GM23338 (cell line): ENCODE results near the gene GPANK1. TPM values are rescaled to one million over a fixed set of nuclear protein-coding genes. Genes with fewer than 3 reads are reported as not detected.

Experiments
- ATAC-seq: fragments of 200-7000 bp; cut with Tn5 transposase; 3 replicates; pipeline ENCODE4 v1.9.1; 2020
- DNase-seq: peaks from one replicate; pipeline ENCODE4 v3.0.0-alpha.2; 2015; ENCODE audit warnings: low spot score
- H2AFZ ChIP-seq: fragments of 200-600 bp; sonication (generic); 2 replicates; pipeline ENCODE4 v1.8.0; 2016; ENCODE audit warnings: antibody characterized with exemption, mild to moderate bottlenecking, moderate library complexity
- H3F3A ChIP-seq: fragments of 200-600 bp; sonication (generic); replicated peaks from 2 replicates; pipeline ENCODE4 v1.8.0; 2017; ENCODE audit warnings: antibody characterized with exemption, mixed run types, low read depth
- H3K27ac ChIP-seq: fragments of 200-600 bp; sonication (generic); 2 replicates; pipeline ENCODE4 v1.6.1; 2016; ENCODE audit warnings: low read depth
- H3K27me3 ChIP-seq: fragments of 200-600 bp; sonication (generic); 2 replicates; pipeline ENCODE4 v1.8.0; 2016; ENCODE audit warnings: mild to moderate bottlenecking, mixed run types, moderate library complexity; ENCODE audit not compliant: insufficient read depth
- H3K36me3 ChIP-seq: fragments of 200-600 bp; sonication (generic); 2 replicates; pipeline ENCODE4 v1.8.0; 2016; ENCODE audit warnings: mild to moderate bottlenecking; ENCODE audit not compliant: insufficient read depth
- H3K4me1 ChIP-seq: fragments of 200-600 bp; sonication (generic); 2 replicates; pipeline ENCODE4 v1.8.0; 2016; ENCODE audit warnings: mild to moderate bottlenecking, moderate library complexity; ENCODE audit not compliant: insufficient read depth
- H3K4me2 ChIP-seq: fragments of 200-600 bp; sonication (generic); 2 replicates; pipeline ENCODE4 v1.7.1; 2017; ENCODE audit warnings: mixed run types
- H3K4me3 ChIP-seq: fragments of 200-600 bp; sonication (generic); 2 replicates; pipeline ENCODE4 v1.6.1; 2016; ENCODE audit warnings: mixed run types
- H3K79me2 ChIP-seq: fragments of 200-600 bp; sonication (generic); replicated peaks from 2 replicates; pipeline ENCODE4 v1.8.0; 2017; ENCODE audit warnings: mild to moderate bottlenecking; ENCODE audit not compliant: insufficient read depth
- H3K9me2 ChIP-seq: fragments of 200-600 bp; sonication (generic); 2 replicates; pipeline ENCODE4 v1.8.0; 2017; ENCODE audit not compliant: insufficient read depth
- H4K20me1 ChIP-seq: fragments of 200-600 bp; sonication (generic); replicated peaks from 2 replicates; pipeline ENCODE4 v1.8.0; 2017; ENCODE audit warnings: mild to moderate bottlenecking; ENCODE audit not compliant: insufficient read depth
- H3K27ac Mint-ChIP-seq: 2 replicates; pipeline ENCODE4 v1.8.0; 2020; ENCODE audit warnings: inconsistent platforms, mild to moderate bottlenecking, moderate library complexity, mixed read lengths
- H3K27me3 Mint-ChIP-seq: 3 replicates; pipeline ENCODE4 v1.8.0; 2022; ENCODE audit warnings: low read depth, mild to moderate bottlenecking, moderate library complexity, mixed read lengths, inconsistent platforms; ENCODE audit not compliant: insufficient read depth, poor library complexity
- H3K36me3 Mint-ChIP-seq: 3 replicates; pipeline ENCODE4 v1.8.0; 2021; ENCODE audit warnings: low read depth, mild to moderate bottlenecking, inconsistent platforms, moderate library complexity, mixed read lengths
- H3K4me1 Mint-ChIP-seq: 3 replicates; pipeline ENCODE4 v1.8.0; 2020; ENCODE audit warnings: mild to moderate bottlenecking, inconsistent platforms, mixed read lengths
- H3K4me3 Mint-ChIP-seq: 3 replicates; pipeline ENCODE4 v1.8.0; 2021; ENCODE audit warnings: moderate library complexity, mild to moderate bottlenecking, inconsistent platforms, mixed read lengths
- H3K9me3 Mint-ChIP-seq: 3 replicates; pipeline ENCODE4 v1.8.0; 2020; ENCODE audit warnings: moderate library complexity, mild to moderate bottlenecking, inconsistent platforms, mixed read lengths
- CREB1 ChIP-seq: fragments of 250-450 bp; sonication (Bioruptor Pico); IDR thresholded peaks from 2 replicates; pipeline ENCODE4 v1.5.0; 2020; ENCODE audit warnings: low read depth, mild to moderate bottlenecking, moderate library complexity
- CTCF ChIP-seq, 2 experiments: fragments of 200-600 bp in 1 of 2; sonication (generic) in 1 of 2; conservative IDR thresholded peaks; 2 replicates each; pipeline versions ENCODE4 v1.5.1 to v1.6.1; 2016 to 2017; ENCODE audit warnings: antibody characterized with exemption in 2 of 2, low read depth in 2 of 2, mild to moderate bottlenecking in 2 of 2, moderate library complexity in 1 of 2
- ETS1 ChIP-seq: IDR thresholded peaks from 2 replicates; pipeline ENCODE4 v1.6.1; 2016; ENCODE audit warnings: antibody characterized with exemption
- EZH2 ChIP-seq: fragments of 200-600 bp; sonication (generic); IDR thresholded peaks from one replicate; pipeline ENCODE4 v1.8.0; 2017; ENCODE audit warnings: antibody characterized with exemption, mild to moderate bottlenecking, low read depth; ENCODE audit not compliant: unreplicated experiment
- EZH2phosphoT487 ChIP-seq: fragments of 200-600 bp; sonication (generic); IDR thresholded peaks from one replicate; pipeline ENCODE4 v1.8.1; 2018; ENCODE audit warnings: antibody characterized with exemption; ENCODE audit not compliant: unreplicated experiment
- JUNB ChIP-seq: IDR thresholded peaks from one replicate; pipeline ENCODE4 v1.6.1; 2016; ENCODE audit warnings: antibody characterized with exemption; ENCODE audit not compliant: unreplicated experiment
- NANOG ChIP-seq: IDR thresholded peaks from 2 replicates; pipeline ENCODE4 v1.6.1; 2016; ENCODE audit warnings: antibody characterized with exemption, borderline replicate concordance
- POLR2AphosphoS5 ChIP-seq: IDR thresholded peaks from 2 replicates; pipeline ENCODE4 v1.6.1; 2016; ENCODE audit warnings: antibody characterized with exemption, low read depth
- REST ChIP-seq: IDR thresholded peaks from one replicate; pipeline ENCODE4 v1.6.1; 2018; ENCODE audit warnings: antibody characterized with exemption; ENCODE audit not compliant: unreplicated experiment
- STAT1 ChIP-seq: IDR thresholded peaks from one replicate; pipeline ENCODE4 v1.6.1; 2016; ENCODE audit warnings: antibody characterized with exemption; ENCODE audit not compliant: unreplicated experiment
- ZNF114 ChIP-seq: fragments of 250-450 bp; sonication (Bioruptor Pico); IDR thresholded peaks from 2 replicates; pipeline ENCODE4 v1.5.0; 2020; ENCODE audit warnings: mild to moderate bottlenecking, moderate library complexity
- ZNF331 ChIP-seq: fragments of 250-450 bp; sonication (Bioruptor Pico); IDR thresholded peaks from 2 replicates; pipeline ENCODE4 v1.5.0; 2020; ENCODE audit warnings: low read depth, mild to moderate bottlenecking, moderate library complexity
- ZNF462 ChIP-seq: fragments of 250-450 bp; sonication (Bioruptor Pico); IDR thresholded peaks from 2 replicates; pipeline ENCODE4 v1.5.0; 2020; ENCODE audit warnings: mild to moderate bottlenecking, moderate library complexity
- polyA plus RNA-seq: library from polyadenylated mRNA; unstranded; fragments of >200 nt; fragmentation: Nextera tagmentation; extraction: Ambion mirVana; gene quantifications from 2 replicates; pipeline ENCODE4 v1.2.1, GENCODE V29; 2016
- total RNA-seq: library from RNA; depleted of rRNA; stranded (reverse); fragments of >200 nt; shearing (Covaris generic); gene quantifications from 2 replicates; pipeline ENCODE4 v1.2.3, GENCODE V29; 2014

The GPANK1 gene
- total and polyA plus RNA-seq, 2 experiments from 2014 or later, result 27.1 to 49.2 TPM

- no peak for TF ChIP-seq POLR2AphosphoS5
- no peak for TF ChIP-seq ZNF114 (CRISPR knock-in tag)
- no peak for TF ChIP-seq STAT1
Observed at GRCh38 chr6:31634131-31634530, 30.7 kb downstream of the GPANK1 start (continued).

GRCh38 chr6:31633447-31633846, 31.4 kb downstream of the GPANK1 start:
- H3K27me3 ChIP-seq, result no peaks in the 10 kb centered on the region
- peaks cover 21% of the 10 kb centered on the region for H3K79me2 ChIP-seq
- H3K4me1 ChIP-seq, result no peaks in the 10 kb centered on the region
- peaks cover 46% of the 10 kb centered on the region for H4K20me1 ChIP-seq
- H3K27ac ChIP-seq, result no peak overlapping the region
- Mint-ChIP-seq H3K4me1 (no peaks in the 10 kb centered on the region), H3K36me3 (peaks cover 95% of the 10 kb centered on the region), H3K4me3 (no peak overlapping the region), H3K9me3 (no peaks in the 10 kb centered on the region; the same call in 2 of the 3 replicates), H3K27me3 (peaks cover 2% of the 10 kb centered on the region), H3K27ac (no peak overlapping the region)
- no peak overlapping the region for H2AFZ ChIP-seq
- H3F3A ChIP-seq, result peaks cover 74% of the 10 kb centered on the region
- H3K36me3 ChIP-seq, result peaks cover 76% of the 10 kb centered on the region
- ATAC-seq (no peak), DNase-seq (no peak)
- H3K4me3 ChIP-seq, result no peak overlapping the region
- no peak overlapping the region for H3K4me2 ChIP-seq
- TF ChIP-seq POLR2AphosphoS5, result no peak
- TF ChIP-seq ZNF114 (CRISPR knock-in tag), result no peak
- TF ChIP-seq EZH2, result no peak
- no peak for TF ChIP-seq ZNF462 (CRISPR knock-in tag)
- no peak for TF ChIP-seq ZNF331 (CRISPR knock-in tag)
- no peak for TF ChIP-seq JUNB
- no peak for TF ChIP-seq ETS1
- no peak for TF ChIP-seq STAT1
- no peak for TF ChIP-seq CREB1 (CRISPR knock-in tag)
- no peak for TF ChIP-seq NANOG
- TF ChIP-seq REST, result no peak
- no peak for TF ChIP-seq CTCF (conservative IDR thresholded peaks at IDR 0.05; ENCODE audit: low read depth in 2 of 2)
- TF ChIP-seq EZH2phosphoT487, result no peak
- no peaks in the 10 kb centered on the region for H3K9me2 ChIP-seq
